GM18873 (cell line): Measurements from ENCODE around the gene CYBRD1.

Experiments used
- ATAC-seq: cut with Tn5 transposase; IDR thresholded peaks from one replicate; pipeline ENCODE4 v1.9.1; 2021; ENCODE audit warnings: mild to moderate bottlenecking, moderate library complexity, moderate number of reproducible peaks; ENCODE audit not compliant: unreplicated experiment, low FRiP score

Gene CYBRD1

DNA sequence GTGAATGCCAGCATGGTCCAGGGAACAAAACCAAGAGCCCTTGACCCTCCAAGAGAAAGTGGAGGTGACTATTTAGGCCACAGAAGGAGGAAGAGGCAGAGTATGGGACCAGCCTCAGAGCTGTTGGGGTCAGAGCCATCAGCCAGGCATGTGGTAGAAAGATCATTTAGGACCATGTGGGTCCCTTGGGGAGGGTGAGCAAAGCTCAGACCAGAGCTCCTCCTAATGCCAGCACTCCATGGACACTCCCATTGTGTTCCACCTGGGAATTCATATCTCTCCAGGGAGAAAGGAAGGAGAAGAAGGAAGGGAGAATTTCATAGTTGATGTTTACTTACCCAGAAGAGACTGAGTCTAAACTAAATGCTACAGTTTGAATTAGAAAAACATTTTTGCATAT, 73.2 kb downstream of the CYBRD1 start:
- no peak for ATAC-seq

DNA sequence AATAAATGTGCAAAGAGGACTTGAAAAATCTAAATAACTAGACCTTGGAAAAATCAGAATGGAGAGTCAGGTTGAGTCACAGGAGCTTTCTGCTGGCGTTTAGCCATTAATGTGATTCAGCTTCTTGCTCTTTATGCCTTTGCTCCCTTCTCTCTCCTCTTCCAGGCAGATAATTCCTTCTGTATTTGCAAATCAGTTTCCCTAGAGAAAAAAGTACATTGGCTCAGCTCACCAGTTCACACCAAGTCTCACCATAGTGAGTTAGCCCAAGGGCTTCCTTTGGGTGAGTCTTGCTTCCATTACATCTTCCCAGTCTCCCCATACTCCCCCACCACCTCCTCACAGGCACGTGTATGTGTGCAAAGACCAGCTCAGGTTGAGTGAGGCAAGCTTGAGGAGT, 73.6 kb downstream of the CYBRD1 start:
- no peak for ATAC-seq

DNA sequence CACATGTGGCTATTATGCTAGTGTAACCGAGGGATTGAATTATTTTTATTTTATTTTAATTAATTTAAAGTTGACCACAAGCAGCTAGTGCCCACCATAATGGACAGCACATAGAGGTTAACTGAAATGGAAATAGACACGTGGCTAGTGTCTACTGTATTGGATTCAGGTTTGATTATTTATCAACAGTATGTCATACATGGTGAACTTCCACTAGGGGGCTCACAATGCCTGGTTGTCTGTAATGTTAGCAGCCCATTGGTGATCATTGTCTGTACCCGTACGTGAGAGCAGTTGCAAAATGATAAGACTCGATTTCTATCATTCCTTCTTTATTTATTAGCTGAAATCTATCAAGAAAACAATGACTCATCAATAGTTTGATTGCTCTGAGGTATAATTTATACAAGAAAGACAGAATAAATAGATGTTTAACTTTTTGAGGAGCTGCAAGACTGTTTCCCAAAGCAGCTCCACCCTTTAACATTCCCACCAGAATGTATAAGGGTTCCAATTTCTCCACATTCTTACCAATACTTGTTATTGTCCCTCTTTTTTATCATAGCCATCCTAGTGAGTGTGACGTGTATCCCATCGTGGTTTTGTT, 76.5 kb downstream of the CYBRD1 start:
- peak; percentile 84 for ATAC-seq

DNA sequence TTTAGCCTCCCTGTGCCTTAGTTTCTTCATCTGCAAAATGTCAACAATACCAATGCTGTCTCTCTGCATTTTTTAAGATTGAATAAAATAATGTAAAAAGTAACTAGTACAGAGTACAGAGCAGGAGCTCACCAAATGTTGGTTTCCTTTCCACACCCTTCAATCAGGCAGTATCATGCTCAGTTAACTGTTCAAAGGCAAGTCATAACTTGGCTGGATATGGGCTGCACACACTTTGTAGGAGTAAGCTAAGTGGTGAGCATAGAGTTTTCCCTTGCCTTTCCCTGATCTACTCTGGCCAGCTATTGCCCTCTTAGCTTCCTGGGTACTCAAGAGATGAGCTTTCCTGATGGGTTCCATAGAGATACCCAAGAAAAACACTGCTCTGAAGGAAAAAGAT, 77.9 kb downstream of the CYBRD1 start:
- ATAC-seq: no peak

DNA sequence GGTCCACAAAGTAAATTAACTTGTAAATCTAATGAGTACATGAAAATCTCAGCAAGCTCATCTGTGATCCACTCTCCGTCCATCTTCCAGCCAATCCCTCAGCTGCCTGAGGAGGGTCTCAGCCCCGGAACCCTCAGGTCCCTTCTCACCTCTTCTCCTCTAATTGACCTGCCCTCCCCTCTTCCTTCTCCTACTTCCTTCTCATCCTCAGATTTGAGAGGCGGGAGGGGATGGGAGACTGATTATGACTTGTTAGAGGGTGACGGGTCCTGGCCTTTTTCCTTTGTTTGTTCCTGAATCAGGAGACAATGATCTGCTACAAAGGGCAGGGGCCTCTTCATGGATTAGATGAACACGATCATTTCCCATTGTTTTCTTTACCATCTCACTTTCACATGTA, 80.1 kb downstream of the CYBRD1 start:
- ATAC-seq: no peak
